Osteocyte (in vitro differentiated cells): ENCODE results near the gene MRPL3. TPM values are rescaled to one million over a fixed set of nuclear protein-coding genes. Genes with fewer than 3 reads are reported as not detected.

ENCODE experiments used
- DNase-seq: peaks from one replicate; pipeline ENCODE4 v3.0.0; 2021; ENCODE audit warnings: mixed read lengths; ENCODE audit not compliant: unreplicated experiment; ENCODE audit errors: extremely low spot score
- H3K27ac Mint-ChIP-seq: one replicate; pipeline ENCODE4 v1.8.0; 2021; ENCODE audit warnings: mild to moderate bottlenecking, mixed read lengths; ENCODE audit not compliant: unreplicated experiment
- H3K27me3 Mint-ChIP-seq: one replicate; pipeline ENCODE4 v1.8.0; 2021; ENCODE audit warnings: mixed read lengths; ENCODE audit not compliant: unreplicated experiment
- H3K36me3 Mint-ChIP-seq: one replicate; pipeline ENCODE4 v1.8.0; 2021; ENCODE audit warnings: mixed read lengths; ENCODE audit not compliant: unreplicated experiment
- H3K4me1 Mint-ChIP-seq: one replicate; pipeline ENCODE4 v1.8.0; 2021; ENCODE audit warnings: mixed read lengths; ENCODE audit not compliant: unreplicated experiment
- H3K4me3 Mint-ChIP-seq: one replicate; pipeline ENCODE4 v1.8.0; 2021; ENCODE audit warnings: mild to moderate bottlenecking, moderate library complexity, mixed read lengths; ENCODE audit not compliant: unreplicated experiment
- H3K9me3 Mint-ChIP-seq: one replicate; pipeline ENCODE4 v1.8.0; 2021; ENCODE audit warnings: mixed read lengths; ENCODE audit not compliant: unreplicated experiment
- CTCF ChIP-seq: fragments of 200-600 bp; sonication (generic); IDR thresholded peaks from 2 replicates; pipeline ENCODE4 v1.5.0; 2021; ENCODE audit warnings: antibody characterized with exemption, mild to moderate bottlenecking, moderate library complexity
- total RNA-seq: library from RNA; stranded (reverse); gene quantifications from 2 replicates; pipeline ENCODE4 v1.2.1, GENCODE V29; 2021

MRPL3 gene
- total RNA-seq, 1 donor from 2014 or later: 37.4 TPM

- Mint-ChIP-seq H3K4me1 (no peaks in the 10 kb centered on the region), H3K36me3 (no peaks in the 10 kb centered on the region), H3K27ac (no peak overlapping the region), H3K27me3 (peaks cover 10% of the 10 kb centered on the region), H3K9me3 (no peaks in the 10 kb centered on the region), H3K4me3 (no peak overlapping the region)
- DNase-seq: no peak
- TF ChIP-seq CTCF: no peak
These were observed 32.4 kb upstream of the MRPL3 start for GRCh38 chr3:131535131-131535530.

GRCh38 chr3:131532645-131533044, 29.9 kb upstream of the MRPL3 start:
- no peaks in the 10 kb centered on the region for H3K36me3 Mint-ChIP-seq
- no peaks in the 10 kb centered on the region for H3K9me3 Mint-ChIP-seq
- H3K27ac Mint-ChIP-seq: no peak overlapping the region
- TF ChIP-seq CTCF: no peak
- peaks cover 18% of the 10 kb centered on the region for H3K27me3 Mint-ChIP-seq
- DNase-seq: no peak
- no peak overlapping the region for H3K4me3 Mint-ChIP-seq
- H3K4me1 Mint-ChIP-seq: no peaks in the 10 kb centered on the region

GRCh38 chr3:131530843-131531242, 28.1 kb upstream of the MRPL3 start:
- TF ChIP-seq CTCF: no peak
- DNase-seq: no peak
- H3K36me3 Mint-ChIP-seq: no peaks in the 10 kb centered on the region
- no peak overlapping the region for H3K4me3 Mint-ChIP-seq
- no peaks in the 10 kb centered on the region for H3K4me1 Mint-ChIP-seq
- no peaks in the 10 kb centered on the region for H3K9me3 Mint-ChIP-seq
- H3K27ac Mint-ChIP-seq: no peak overlapping the region
- H3K27me3 Mint-ChIP-seq: peaks cover 18% of the 10 kb centered on the region

GRCh38 chr3:131530388-131530787, 27.6 kb upstream of the MRPL3 start:
- Mint-ChIP-seq H3K27me3 (peaks cover 18% of the 10 kb centered on the region), H3K9me3 (no peaks in the 10 kb centered on the region), H3K4me1 (no peaks in the 10 kb centered on the region), H3K27ac (no peak overlapping the region), H3K36me3 (no peaks in the 10 kb centered on the region), H3K4me3 (no peak overlapping the region)
- no peak for TF ChIP-seq CTCF
- no peak for DNase-seq

GRCh38 chr3:131526801-131527347, 24.1 kb upstream of the MRPL3 start:
- Mint-ChIP-seq H3K9me3 (no peaks in the 10 kb centered on the region), H3K4me1 (no peaks in the 10 kb centered on the region), H3K27ac (no peak overlapping the region), H3K27me3 (peaks cover 20% of the 10 kb centered on the region), H3K4me3 (no peak overlapping the region), H3K36me3 (no peaks in the 10 kb centered on the region)
- DNase-seq: no peak
- peak; percentile 32 for TF ChIP-seq CTCF
